PC-9 (cell line): ENCODE measurements around the gene DCAF12.

Experiments used
- CTCF ChIP-seq: fragments of 200-600 bp; sonication (generic); conservative IDR thresholded peaks from 2 replicates; pipeline ENCODE4 v1.6.1; 2017; ENCODE audit warnings: mixed run types, antibody characterized with exemption, mild to moderate bottlenecking, moderate library complexity
- EZH2 ChIP-seq: fragments of 200-600 bp; sonication (generic); IDR thresholded peaks from 2 replicates; pipeline ENCODE4 v1.8.0; 2017; ENCODE audit warnings: antibody characterized with exemption, low read depth

- no peak for TF ChIP-seq CTCF
- TF ChIP-seq EZH2: no peak
Measured at GRCh38 chr9:34123682-34124081, 2.8 kb downstream of the DCAF12 start.
